SHP77 treated with DMSO at 0.1 percent for 48 hours (cell line): ENCODE results near the gene AK9.
A peak's percentile ranks its signal among the peaks of the same experiment; 100 is the strongest.

Source experiments
- DNase-seq: peaks from one replicate; lab custom pipeline; 2025; lab: John Stamatoyannopoulos, UW

The AK9 gene

DNA sequence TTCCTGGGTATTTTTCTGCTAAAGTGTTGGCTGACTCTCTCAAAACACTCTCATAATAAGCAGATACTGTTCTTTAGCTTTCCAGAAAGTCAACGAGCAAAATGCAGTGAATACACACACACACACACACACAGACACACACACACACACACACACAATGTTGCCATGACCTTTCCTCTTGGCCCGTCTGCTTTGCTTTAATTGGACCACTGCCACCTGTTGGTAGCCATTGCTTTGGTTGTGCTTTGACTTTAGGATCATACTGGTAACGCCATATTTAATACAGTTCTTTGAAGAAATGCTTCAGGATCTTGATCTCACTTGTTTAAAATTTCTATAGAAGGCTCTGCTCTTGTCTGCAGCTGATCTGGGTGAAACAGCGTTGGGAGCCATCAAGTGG lies 4.5 kb upstream of the AK9 start:
- DNase-seq: peak; percentile 5

DNA sequence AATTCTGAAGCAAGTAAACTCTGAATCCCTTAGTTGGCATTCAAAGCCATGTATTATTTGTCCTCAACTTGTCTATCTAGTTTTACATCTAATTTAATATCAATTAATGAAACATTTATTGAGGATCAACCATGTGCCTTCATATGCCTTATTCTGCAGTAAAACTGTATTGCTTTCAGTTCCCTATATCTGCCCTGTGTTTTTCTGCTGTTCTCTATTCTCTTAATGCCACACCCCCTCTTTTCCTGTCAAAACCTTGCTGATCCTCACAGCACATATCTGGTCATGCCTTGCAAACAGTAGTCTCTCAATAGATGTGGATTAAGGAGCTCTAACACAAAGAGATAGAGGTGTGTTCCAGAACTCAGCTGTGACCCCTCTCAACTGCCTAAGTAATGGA lies 2.1 kb upstream of the AK9 start:
- no peak for DNase-seq

DNA sequence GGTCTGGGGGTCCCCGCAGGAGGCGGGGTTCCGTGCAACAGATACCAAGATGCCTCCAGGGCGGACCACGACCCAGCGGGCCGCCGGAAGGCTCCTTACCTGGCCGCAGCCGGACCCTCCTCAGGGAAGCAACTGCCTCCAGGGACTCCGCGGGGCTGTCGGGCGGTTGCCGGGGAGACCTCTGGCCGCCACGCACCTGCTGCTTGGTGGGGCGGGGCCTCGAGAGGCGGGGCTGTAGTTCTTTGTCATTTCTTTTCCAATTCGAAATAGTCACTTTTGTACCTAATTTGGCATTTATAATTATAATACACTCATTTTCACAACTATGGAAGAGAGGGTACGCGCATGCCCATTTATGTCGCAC lies 647 bp downstream of the AK9 start:
- peak; percentile 59 for DNase-seq

DNA sequence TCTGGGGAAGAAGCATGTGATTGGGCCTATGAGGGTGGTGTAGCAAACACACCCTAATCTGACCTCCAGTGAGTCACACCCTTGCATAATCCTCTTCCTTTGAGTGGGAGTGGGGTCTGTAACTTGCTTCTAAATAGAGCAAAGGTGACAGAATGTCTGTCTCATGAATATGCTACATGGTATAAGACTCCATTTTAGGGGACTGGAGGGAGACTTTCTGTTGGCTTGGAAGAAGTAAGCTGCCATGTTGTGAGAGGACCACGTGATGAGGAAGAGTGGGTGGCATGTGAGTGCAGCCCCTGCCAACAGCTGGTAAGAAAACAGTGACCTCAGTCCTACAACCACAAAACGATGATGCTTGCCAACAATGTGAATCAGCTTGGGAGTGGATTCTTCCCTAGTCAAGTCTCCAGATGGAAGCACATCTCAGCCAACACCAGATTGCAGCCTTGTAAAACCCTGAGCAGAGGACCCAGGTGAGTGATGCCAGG lies 3.7 kb downstream of the AK9 start:
- DNase-seq: no peak

DNA sequence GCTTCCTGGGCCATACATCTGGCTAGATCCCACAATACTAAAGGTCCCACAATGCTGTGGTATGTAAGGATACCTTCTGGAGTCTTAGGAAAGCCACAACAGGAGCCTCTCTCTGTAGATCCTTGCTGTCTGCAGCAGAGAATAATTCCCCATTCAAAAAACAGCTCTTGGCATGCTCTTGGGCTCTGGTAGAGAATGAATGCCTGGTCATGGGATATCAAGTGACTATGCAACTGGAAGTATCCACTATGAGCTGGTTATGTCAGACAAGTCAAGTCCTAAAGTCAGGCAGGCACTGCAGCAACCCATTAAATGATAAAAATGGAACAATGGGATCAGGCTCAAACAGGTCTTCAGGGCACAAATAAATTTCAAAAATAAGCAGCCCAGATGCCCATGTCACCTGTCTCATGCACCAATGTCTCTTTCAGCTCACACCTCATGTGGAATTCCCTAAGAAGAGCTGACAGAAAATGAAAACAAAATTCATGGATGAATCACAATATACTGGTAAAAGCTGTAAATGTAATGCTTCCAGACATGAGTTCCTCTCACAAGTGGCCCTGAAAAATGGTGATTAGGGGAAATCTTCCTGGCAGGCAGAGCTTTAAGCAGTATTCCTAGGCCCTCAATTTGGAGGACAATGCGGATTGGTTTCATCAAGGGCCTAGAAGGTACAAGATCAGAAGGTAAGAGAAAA lies 4.3 kb downstream of the AK9 start:
- no peak for DNase-seq

DNA sequence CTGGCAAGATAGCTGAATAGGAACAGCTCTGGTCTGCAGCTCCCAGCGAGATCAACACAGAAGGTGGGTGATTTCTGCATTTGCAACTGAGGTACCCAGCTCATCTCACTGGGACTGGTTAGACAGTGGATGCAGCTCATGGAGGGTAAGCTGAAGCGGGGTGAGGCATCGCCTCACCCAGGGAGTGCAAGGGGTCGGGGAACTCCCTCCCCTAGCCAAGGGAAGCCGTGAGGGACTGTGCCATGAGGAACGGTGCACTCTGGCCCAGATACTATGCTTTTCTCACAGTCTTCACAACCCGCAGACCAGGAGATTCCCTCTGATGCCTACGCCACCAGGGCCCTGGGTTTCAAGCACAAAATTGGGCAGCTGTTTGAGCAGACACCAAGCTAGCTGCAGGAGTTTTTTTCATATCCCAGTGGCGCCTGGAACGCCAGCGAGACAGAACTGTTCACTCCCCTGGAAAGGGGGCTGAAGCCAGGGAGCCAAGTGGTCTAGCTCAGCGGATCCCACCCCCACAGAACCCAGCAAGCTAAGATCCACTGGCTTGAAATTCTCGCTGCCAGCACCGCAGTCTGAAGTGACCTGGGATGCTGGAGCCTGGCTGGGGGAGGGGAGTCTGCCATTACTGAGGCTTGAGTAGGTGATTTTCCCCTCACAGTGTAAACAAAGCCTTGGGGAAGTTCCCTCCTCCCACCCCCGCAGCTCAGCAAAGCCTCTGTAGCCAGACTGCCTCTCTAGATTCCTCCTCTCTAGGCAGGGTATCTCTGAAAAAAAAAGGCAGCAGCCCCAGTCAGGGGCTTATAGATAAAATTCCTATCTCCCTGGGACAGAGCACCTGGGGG lies 12.1 kb downstream of the AK9 start:
- DNase-seq: peak; percentile 47

DNA sequence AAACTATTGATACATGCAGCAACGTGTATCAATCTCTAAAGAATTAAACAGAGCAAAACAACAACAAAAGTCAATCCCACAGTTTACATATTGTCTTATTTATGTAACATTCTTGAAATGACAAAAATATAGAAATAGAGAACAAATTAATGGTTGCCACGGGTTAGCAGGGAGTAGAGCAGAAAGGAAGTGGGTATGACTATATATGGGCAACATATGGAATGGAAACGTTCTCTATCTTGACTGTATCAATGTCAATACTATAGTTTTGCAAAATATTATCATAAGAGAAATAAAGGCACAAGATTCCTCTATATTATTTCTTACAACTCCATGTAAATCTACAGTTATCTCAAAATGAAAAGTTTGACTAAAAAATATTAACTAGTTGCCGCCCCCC lies 12.8 kb downstream of the AK9 start:
- no peak for DNase-seq

DNA sequence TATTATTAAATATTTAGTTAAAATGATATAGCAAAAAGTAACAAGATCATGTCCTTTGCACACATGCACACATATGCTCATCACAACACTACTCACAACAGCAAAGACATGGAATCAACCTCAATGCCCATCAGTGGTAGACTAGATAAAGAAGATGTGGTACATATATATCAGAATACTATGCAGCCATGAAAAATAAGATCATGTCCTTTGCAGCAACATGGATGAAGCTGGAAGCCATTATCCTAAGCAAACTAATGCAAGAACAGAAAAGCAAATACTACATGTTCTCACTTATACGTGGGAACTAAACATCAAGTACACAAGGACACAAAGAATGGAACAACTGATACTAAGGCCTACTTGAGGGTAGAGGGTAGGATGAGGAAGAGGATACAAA lies 14.3 kb downstream of the AK9 start:
- no peak for DNase-seq

DNA sequence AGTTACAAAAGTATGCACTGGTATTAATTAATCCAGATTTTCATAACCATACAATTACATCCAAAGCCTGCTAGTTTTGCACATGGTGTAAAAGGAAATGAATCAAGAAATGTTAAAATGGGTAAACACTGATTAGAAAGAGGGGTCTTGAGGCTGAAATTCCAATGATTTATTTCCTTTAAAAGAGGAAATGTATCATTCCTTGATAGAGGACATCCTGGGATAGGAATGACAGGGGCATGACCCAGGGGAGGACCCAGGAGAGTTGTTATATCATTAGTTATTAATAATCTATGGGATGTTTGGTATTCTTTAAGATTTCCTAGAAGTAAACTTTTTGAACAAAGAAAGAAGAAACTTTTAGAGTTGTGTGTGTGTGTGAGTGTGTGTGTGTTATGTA lies 18.2 kb downstream of the AK9 start:
- DNase-seq: no peak

DNA sequence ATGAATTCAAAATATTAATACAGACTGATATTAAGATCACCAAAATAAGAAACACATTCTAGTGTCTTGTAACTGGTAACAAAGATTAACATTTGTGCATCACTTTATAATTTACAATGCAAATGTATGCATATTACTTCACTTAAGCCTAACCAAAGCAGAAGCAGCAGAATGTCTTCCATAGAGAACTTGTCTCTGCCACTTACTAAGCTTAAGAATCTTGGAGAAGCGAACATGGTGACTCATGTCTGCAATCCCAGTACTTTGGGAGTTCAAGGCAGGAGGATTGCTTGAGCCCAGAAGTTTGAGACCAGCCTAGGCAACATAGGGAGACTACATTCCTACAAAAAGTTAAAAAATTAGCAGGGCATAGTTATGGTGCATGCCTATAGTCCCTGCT lies 18.8 kb downstream of the AK9 start:
- DNase-seq: no peak

DNA sequence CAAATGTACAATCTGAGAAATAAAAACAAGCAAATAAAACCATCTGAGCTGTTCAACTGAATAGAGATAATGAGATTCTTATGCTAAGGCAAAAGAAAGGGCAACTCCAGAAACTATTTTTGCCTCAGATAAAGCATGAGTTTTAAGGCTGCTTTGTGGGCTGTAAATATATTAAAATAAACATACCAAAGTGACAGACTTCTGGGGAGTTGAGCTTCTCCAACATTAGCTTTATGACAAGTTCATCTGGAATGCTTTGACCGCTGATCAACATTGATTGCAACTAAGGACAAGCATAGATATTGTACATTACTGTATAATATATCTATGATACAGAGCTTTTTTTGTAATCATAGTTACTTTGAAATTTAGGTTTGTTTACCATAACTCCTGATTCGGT lies 19.3 kb downstream of the AK9 start:
- no peak for DNase-seq

DNA sequence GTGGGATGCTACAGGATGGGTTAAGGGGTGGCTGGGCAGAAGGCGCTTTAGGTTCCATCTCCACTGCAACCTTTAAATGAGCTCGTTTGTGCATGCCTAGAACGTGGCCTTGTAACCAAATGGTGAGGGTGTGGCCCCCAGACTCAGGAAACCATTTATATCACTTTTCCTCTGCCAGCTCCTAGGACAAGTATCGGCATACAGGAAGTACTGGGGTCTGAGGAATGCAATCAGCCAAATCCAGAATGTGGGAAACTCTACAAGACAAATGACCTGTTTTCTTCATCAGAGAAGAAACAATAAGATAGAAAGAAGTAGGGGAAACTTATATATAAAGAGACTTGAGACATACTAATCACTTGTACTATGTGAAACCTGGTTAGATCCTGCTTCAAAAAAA lies 21.2 kb downstream of the AK9 start:
- no peak for DNase-seq

DNA sequence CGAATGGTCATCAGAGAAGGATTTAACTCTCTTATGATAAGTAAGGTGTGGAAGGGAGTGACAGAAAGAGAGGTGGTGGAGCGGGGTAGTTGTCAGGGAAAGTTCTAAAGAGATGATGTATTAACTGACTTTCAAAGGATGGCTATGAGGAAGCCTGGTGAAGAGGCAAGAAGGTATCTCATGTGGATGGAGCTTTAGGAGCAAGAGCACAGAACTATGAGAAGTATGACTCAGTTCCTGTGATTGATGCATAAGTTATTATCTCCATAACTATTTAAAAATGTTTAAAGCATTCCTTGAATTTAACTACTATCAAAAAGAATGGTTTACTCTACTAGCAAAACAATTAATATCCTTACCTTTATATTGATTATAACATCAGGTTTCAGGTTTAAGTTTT lies 28.8 kb downstream of the AK9 start:
- DNase-seq: no peak

DNA sequence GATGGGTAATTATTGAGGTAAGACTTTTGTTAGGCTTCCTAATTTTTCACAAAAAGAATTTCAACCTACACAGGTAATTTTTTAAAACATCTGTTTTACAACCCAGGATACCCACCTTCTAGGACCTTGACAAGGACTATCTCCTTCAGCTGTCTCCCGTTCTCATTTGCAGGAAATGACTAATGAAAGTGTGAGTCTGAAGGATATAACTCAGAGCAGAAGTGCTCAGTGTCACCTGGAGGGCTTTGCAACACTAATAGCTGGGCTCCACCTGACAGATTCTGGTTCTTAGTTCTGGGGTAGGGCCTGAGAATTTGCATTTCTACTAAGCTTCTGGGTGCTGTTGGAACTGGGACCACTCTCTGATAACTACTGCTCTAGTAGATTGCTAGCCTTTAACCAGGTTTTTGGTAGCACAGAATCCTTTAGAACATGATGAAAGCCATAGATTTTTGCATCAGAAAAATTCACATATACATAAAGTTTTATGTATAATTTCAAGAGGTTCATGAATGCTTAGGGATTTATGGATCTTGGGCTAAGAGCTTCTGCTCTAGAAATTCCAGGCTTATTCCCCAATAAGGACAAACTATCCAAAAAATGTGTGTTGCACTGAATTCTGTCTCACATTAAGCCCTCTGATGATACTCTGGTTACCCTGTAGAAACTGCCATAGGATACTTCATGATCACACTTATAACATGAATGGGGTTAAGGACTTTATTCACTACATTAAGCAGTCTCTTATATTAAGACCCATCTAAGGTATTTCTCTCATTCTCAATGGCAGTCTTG lies 30.3 kb downstream of the AK9 start:
- no peak for DNase-seq

DNA sequence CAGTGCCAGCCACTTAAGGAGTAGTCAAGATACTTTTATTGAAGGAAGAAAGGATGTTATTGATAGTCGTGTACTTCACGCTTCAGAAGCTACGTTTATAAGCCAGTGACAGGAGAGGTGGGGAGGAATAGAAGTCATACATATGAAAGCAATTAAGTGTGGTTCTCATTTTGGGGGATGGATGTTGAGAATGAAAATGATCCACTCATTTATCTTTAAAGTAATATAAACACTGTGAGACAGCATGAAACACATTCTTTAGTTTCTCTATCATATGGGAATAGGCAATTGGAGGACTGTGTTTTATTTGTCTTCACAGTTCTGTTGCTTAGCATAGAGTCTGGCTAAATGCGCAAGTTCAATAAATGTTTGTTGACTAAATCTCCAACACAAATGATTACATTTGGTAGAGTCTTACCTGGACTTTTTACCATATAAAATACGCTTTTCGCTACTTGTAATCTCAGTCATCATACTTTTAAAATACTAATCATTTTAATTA lies 35.2 kb downstream of the AK9 start:
- no peak for DNase-seq

DNA sequence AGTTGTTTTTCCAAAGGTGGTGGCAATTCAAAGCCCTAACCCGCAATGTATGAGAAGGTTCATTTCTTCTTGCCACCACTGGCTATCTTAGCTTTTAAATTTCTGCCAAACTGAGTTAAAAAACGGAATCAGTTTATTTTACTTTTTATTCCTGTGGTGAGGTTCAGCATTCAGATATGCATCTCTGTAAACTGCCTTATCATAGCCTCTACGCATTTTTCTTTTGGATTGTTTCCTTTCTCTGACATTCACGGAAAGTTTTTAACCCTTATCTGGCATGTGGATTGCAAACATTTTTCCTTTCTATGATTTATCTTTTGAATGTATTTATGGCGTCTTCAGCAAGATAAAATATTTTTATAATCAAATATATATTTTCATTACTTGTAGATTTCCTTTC lies 37.7 kb downstream of the AK9 start:
- no peak for DNase-seq

DNA sequence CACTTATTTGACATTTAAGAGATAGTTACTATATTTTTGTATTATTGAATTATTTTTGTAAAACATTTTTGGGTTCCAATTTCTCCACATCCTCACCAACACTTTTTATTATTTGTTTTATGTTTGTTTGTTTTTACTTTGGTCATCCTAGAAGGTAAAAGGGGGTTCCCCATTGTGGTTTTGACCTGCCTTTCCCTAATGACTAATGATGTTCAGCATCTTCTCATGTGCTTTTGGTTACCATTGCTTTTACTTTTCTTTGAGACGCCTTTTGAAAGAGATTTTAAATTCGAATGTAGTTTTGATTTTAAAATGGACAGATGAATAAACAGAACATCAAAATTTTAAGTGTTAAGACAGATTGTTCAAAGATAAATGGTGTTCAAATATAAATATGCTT lies 46.9 kb downstream of the AK9 start:
- DNase-seq: no peak

DNA sequence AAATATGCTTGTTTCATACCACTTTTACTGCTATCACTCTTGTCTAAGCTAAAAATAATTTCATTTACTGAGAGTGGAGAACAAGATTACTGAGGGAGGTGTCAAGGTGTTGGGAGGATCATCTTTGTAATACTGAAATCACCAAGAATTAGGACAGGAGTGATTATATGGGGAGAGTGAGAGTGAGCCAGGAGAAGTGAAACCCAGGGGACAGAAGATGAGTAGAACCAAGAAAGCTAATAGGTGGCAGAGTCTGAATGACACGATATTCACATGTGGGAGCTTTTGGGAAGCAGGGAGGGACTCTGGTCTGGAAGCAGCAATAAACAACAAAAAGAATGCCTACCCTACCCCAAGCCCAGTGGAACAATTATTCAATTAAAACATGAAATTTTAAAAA lies 58.6 kb downstream of the AK9 start:
- DNase-seq: no peak

DNA sequence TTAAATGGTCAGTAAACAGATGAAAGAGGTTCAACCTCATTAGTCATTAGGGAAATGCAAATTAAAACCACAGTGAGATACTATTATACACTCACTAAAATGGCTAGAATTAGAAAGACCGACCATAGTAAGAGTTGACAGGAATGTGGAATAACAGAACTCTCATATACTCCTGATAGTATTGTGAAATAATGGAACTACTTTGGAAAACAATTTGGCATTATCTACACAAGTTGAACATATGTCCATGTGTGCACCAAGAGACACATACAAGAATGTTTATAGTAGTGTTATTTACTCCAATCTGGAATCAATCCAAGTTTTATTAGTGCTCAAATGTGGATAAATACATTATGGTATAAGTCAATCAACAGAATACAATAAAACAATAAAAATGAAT lies 59.6 kb downstream of the AK9 start:
- no peak for DNase-seq

DNA sequence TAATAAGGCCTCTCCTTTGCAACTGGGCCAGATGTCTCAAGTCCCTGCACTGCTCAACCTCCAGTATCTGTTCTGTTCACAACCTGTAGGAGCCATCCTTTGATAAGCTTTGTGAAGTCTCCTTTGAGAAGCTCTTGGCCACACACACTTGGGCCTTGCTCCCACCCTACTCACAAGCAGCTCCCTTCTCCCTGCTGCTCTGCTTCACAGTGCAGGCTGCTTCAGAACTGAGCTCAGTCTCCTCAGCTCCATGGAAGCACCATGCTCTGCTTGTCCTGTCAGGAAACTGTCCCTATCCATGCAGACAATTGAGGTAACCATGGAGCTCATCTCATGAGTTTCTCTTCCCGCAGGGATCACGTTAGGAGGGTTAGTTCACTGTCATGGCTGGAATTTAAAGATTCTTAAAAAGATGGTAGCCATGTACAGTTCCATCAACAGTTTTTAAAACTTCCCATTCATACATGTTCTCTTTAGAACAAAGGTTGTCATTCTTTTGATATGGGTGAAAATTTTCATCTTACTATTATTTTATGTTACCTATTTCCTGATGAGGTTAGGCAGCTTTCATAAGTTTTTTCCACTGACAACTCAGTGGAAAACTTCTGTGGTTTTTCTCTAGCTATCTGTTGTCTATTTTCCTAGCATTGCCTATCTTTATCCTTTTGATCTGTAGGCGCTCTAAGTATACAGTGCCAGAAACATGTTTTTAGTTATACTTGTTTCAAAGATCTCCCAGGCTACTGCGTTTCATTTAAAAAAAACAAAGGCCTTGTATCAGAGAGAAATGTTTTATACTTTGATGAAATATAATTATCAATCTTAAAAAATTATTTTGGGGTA lies 62.6 kb downstream of the AK9 start:
- DNase-seq: no peak

DNA sequence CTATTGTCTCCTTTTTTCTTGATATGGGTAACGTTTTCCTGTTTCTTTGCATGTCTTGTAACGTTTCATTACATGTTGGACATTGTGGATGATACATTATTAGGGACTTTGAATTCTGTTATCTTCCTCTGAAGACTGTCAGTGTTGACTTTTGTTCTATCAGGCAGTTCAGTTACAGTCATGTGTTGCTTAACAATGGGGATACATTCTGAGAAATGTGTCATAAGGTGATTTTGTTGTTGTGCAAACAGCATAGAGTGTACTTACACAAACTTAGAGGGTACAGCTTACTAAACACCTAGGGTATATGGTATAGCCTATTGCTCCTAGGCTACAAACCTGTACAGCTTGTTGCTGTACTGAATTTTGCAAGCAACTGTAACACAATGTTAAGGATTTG lies 64.7 kb downstream of the AK9 start:
- DNase-seq: no peak

DNA sequence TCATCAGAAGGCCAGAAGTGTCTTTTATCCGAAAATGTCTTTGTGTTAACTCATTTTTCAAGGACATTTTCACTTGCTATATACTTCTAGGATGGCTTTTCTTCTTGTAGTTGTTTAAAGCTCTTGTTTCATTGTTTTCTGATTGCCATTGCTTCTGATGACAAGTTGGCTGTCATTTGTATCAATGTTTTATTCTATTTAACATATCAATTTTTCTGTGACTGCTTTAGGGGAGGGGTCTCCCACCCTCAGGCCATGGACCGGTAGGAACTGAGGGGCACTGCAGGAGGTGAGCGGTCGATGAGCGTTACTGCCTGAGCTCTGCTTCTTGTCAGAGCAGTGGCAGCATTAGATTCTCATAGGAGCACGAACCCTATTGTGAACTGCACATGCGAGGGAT lies 65.8 kb downstream of the AK9 start:
- no peak for DNase-seq
